CD14-positive monocyte (primary cell): Measurements from ENCODE around the gene CD14. TPM values are rescaled to one million over a fixed set of nuclear protein-coding genes. Genes with fewer than 3 reads are reported as not detected.

ENCODE experiments used
- DNase-seq, 3 donors: peaks; one replicate each; pipeline ENCODE4 v3.0.0-alpha.2; 2011 to 2022
- H2AFZ ChIP-seq: 2 replicates; pipeline ENCODE4 v1.6.0; 2012; ENCODE audit warnings: mild to moderate bottlenecking, low read depth, low read length, inconsistent platforms; ENCODE audit not compliant: insufficient read depth, poor library complexity, severe bottlenecking
- H3K27ac ChIP-seq, 2 donors: 1 replicate in 1 of 2; 2 replicates in 1 of 2; pipeline ENCODE4 v1.5.1; 2012 to 2013; ENCODE audit warnings: low read length in 2 of 2, control low read depth in 1 of 2, inconsistent platforms in 1 of 2, low read depth in 1 of 2, mild to moderate bottlenecking in 1 of 2
- H3K27me3 ChIP-seq, 2 donors: one replicate each; pipeline versions ENCODE4 v1.6.0 to v1.6.1; 2011 to 2013; ENCODE audit warnings: low read length in 2 of 2; ENCODE audit not compliant: control insufficient read depth in 2 of 2, insufficient read depth in 2 of 2
- H3K36me3 ChIP-seq, 2 donors: replicated peaks in 1 of 2; 1 replicate in 1 of 2; 2 replicates in 1 of 2; pipeline versions ENCODE4 v1.5.1 to v1.6.1; 2012 to 2013; ENCODE audit warnings: low read length in 2 of 2, control low read depth in 1 of 2, inconsistent platforms in 1 of 2, mild to moderate bottlenecking in 1 of 2; ENCODE audit not compliant: insufficient read depth in 2 of 2, control insufficient read depth in 1 of 2
- H3K4me1 ChIP-seq, 2 donors: 1 replicate in 1 of 2; 2 replicates in 1 of 2; pipeline versions ENCODE4 v1.5.1 to v1.6.1; 2012 to 2013; ENCODE audit warnings: low read length in 2 of 2, control low read depth in 1 of 2, inconsistent platforms in 1 of 2, mild to moderate bottlenecking in 1 of 2, moderate library complexity in 1 of 2; ENCODE audit not compliant: insufficient read depth in 2 of 2, control insufficient read depth in 1 of 2
- H3K4me2 ChIP-seq: replicated peaks from 2 replicates; pipeline ENCODE3; 2012; ENCODE audit warnings: low read length, moderate library complexity, mild to moderate bottlenecking; ENCODE audit not compliant: poor library complexity, severe bottlenecking; ENCODE audit errors: extremely low read depth
- H3K4me3 ChIP-seq, 3 experiments: fragments of 200-600 bp in 1 of 3; sonication (generic) in 1 of 3; replicated peaks in 1 of 3; 1 replicate in 2 of 3; 2 replicates in 1 of 3; pipeline ENCODE4 v1.5.1; 2011 to 2013; ENCODE audit warnings: low read length in 3 of 3, mild to moderate bottlenecking in 3 of 3, control low read depth in 2 of 3, low read depth in 2 of 3, inconsistent platforms in 1 of 3, moderate library complexity in 1 of 3
- H3K79me2 ChIP-seq: 2 replicates; pipeline ENCODE4 v1.6.0; 2012; ENCODE audit warnings: mild to moderate bottlenecking, control low read depth, inconsistent platforms, low read length, moderate library complexity; ENCODE audit not compliant: insufficient read depth
- H3K9ac ChIP-seq: 2 replicates; pipeline ENCODE4 v1.6.0; 2017; ENCODE audit warnings: low read length, mild to moderate bottlenecking; ENCODE audit not compliant: insufficient read depth, poor library complexity, severe bottlenecking
- H3K9me3 ChIP-seq, 2 donors: replicated peaks in 1 of 2; 1 replicate in 1 of 2; 2 replicates in 1 of 2; pipeline versions ENCODE4 v1.5.1 to v1.6.1; 2012 to 2013; ENCODE audit warnings: low read length in 2 of 2, control low read depth in 1 of 2; ENCODE audit not compliant: control insufficient read depth in 1 of 2, insufficient read depth in 1 of 2
- H4K20me1 ChIP-seq: 2 replicates; pipeline ENCODE4 v1.6.0; 2012; ENCODE audit warnings: mild to moderate bottlenecking, low read length, control low read depth, moderate library complexity; ENCODE audit not compliant: insufficient read depth
- H3K27ac Mint-ChIP-seq, 7 donors: one replicate each; pipeline ENCODE4 v1.8.0; 2020; ENCODE audit warnings: mild to moderate bottlenecking in 7 of 7, mixed read lengths in 7 of 7, moderate library complexity in 6 of 7, inconsistent platforms in 2 of 7
- H3K27me3 Mint-ChIP-seq, 3 donors: one replicate each; pipeline ENCODE4 v1.8.0; 2021 to 2022; ENCODE audit warnings: low read depth in 3 of 3, mild to moderate bottlenecking in 3 of 3, mixed read lengths in 3 of 3, moderate library complexity in 3 of 3, inconsistent platforms in 1 of 3
- H3K36me3 Mint-ChIP-seq, 2 donors: one replicate each; pipeline ENCODE4 v1.8.0; 2020; ENCODE audit warnings: mixed read lengths in 2 of 2, inconsistent platforms in 1 of 2, mild to moderate bottlenecking in 1 of 2
- H3K4me1 Mint-ChIP-seq: one replicate; pipeline ENCODE4 v1.8.0; 2020; ENCODE audit warnings: mild to moderate bottlenecking, mixed read lengths
- H3K4me3 Mint-ChIP-seq, 2 donors: one replicate each; pipeline ENCODE4 v1.8.0; 2020; ENCODE audit warnings: mild to moderate bottlenecking in 2 of 2, mixed read lengths in 2 of 2, moderate library complexity in 1 of 2
- H3K9me3 Mint-ChIP-seq, 7 donors: one replicate each; pipeline ENCODE4 v1.8.0; 2020 to 2022; ENCODE audit warnings: mixed read lengths in 7 of 7, mild to moderate bottlenecking in 6 of 7, moderate library complexity in 6 of 7, inconsistent platforms in 2 of 7
- WGBS: methylation state at CpG from one replicate; pipeline ENCODE4 v1.1.5; 2013; ENCODE audit warnings: missing lambda C conversion rate; ENCODE audit not compliant: insufficient coverage; 5-methylcytosine and 5-hydroxymethylcytosine counted together
- intact Hi-C, 2 donors: fragments of 100-400 bp; cut with micrococcal nuclease; formaldehyde crosslinking; loops; one replicate each; pipeline versions ENCODE4 v1.15.0 to v1.15.1; 2023
- polyA plus RNA-seq, 3 donors: library from polyadenylated mRNA; depleted of rRNA in 1 of 3; unstranded in 2 of 3; stranded (reverse) in 1 of 3; fragments of 300-500 nt in 2 of 3; fragments of >200 nt in 1 of 3; fragmentation: Illumina TruSeq in 2 of 3; gene quantifications; 1 replicate in 2 of 3; 2 replicates in 1 of 3; pipeline ENCODE4 v1.2.3, GENCODE V29; 2012 to 2021
- TF ChIP-seq, protein P1 (sequence below): fragments of 200-600 bp; IDR thresholded peaks from one replicate; pipeline ENCODE4 v1.8.0; 2022; ENCODE audit warnings: antibody characterized with exemption, mild to moderate bottlenecking

The CD14 gene
- polyA plus RNA-seq, 3 donors, result 1,687 to 3,095 (median 2,434) TPM

DNA sequence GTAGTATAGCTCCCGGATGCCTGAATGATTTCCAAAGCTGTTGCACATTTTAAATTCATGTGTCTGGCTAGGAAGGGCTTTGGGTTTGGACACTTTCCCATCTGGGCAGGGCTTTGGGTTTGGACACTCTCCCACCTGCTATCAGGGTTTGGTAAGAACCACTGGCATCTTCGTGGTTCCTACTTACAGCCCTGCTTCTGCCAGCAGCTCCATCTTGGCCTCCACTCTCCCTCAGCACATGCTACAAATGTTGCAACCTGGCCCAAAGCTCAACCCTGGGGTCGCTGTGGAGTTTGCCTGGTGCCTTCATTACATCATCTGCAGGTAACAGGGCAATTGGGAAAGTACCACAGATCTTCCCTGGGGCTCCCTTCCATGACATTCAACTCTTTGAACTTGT is 9.7 kb upstream of the CD14 start:
- Mint-ChIP-seq H3K27me3 (peaks cover 0 to 7% (median 1%) of the 10 kb centered on the region in 3 donors), H3K9me3 (no peaks in the 10 kb centered on the region), H3K4me1 (peaks cover 38% of the 10 kb centered on the region), H3K36me3 (peaks cover 44 to 53% of the 10 kb centered on the region in 2 donors), H3K27ac (peak overlapping the region in 1 of 7 donors; percentile 15), H3K4me3 (no peak overlapping the region)
- H4K20me1 ChIP-seq, result peaks cover 26% of the 10 kb centered on the region
- H3K9me3 ChIP-seq, result no peaks in the 10 kb centered on the region
- no peak overlapping the region for H3K4me2 ChIP-seq
- H3K4me1 ChIP-seq, result peaks cover 34 to 46% of the 10 kb centered on the region in 2 donors
- no peak overlapping the region for H3K4me3 ChIP-seq
- H2AFZ ChIP-seq, result no peak overlapping the region
- H3K27me3 ChIP-seq, result no peaks in the 10 kb centered on the region
- WGBS, result 75% methylated on average over 2 of the region's 3 CpGs
- TF ChIP-seq, protein P1, sequence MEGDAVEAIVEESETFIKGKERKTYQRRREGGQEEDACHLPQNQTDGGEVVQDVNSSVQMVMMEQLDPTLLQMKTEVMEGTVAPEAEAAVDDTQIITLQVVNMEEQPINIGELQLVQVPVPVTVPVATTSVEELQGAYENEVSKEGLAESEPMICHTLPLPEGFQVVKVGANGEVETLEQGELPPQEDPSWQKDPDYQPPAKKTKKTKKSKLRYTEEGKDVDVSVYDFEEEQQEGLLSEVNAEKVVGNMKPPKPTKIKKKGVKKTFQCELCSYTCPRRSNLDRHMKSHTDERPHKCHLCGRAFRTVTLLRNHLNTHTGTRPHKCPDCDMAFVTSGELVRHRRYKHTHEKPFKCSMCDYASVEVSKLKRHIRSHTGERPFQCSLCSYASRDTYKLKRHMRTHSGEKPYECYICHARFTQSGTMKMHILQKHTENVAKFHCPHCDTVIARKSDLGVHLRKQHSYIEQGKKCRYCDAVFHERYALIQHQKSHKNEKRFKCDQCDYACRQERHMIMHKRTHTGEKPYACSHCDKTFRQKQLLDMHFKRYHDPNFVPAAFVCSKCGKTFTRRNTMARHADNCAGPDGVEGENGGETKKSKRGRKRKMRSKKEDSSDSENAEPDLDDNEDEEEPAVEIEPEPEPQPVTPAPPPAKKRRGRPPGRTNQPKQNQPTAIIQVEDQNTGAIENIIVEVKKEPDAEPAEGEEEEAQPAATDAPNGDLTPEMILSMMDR, result no peak
- peaks cover 49% of the 10 kb centered on the region for H3K79me2 ChIP-seq
- DNase-seq, result no peak
- H3K27ac ChIP-seq, result no peak overlapping the region
- intact Hi-C loops, result loop anchor here in 1 of 2 donors (10.0 kb wide), 1 partner anchor 62 kb away; the partner anchor contains the start of gene ZMAT2
- H3K36me3 ChIP-seq, result peaks cover 35 to 39% of the 10 kb centered on the region in 2 donors
- H3K9ac ChIP-seq, result no peak overlapping the region

DNA sequence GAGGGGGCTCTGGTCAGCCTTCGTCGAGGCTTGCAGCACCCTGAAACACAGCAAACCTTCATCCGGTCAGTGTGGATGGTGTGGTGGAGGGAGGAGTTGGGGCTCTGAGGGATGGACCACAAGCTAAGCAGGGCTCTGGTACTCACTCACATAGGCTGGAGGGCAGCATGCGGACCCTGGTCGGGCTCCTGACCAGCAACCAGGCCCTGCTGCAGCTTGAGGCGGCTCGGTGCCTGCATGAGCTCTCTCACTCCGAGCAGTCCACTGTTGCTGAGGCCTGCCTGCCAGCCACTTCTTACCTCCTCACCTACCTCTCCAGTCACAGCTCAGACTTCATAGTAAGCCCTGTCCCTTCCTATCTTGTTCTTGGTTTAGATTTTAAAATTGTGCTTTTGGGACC is 8.7 kb upstream of the CD14 start:
- Histone ChIP-seq H2AFZ (no peak overlapping the region), H3K27me3 (no peaks in the 10 kb centered on the region), H3K9ac (no peak overlapping the region), H4K20me1 (peaks cover 22% of the 10 kb centered on the region), H3K36me3 (peaks cover 35 to 39% of the 10 kb centered on the region in 2 donors), H3K79me2 (peaks cover 42% of the 10 kb centered on the region), H3K27ac (no peak overlapping the region), H3K4me3 (no peak overlapping the region), H3K9me3 (no peaks in the 10 kb centered on the region), H3K4me1 (peaks cover 34 to 51% of the 10 kb centered on the region in 2 donors), H3K4me2 (no peak overlapping the region)
- Mint-ChIP-seq H3K27me3 (peaks cover 0 to 7% (median 1%) of the 10 kb centered on the region in 3 donors), H3K27ac (no peak overlapping the region), H3K9me3 (no peaks in the 10 kb centered on the region), H3K4me3 (no peak overlapping the region), H3K4me1 (peaks cover 42% of the 10 kb centered on the region), H3K36me3 (peaks cover 44 to 53% of the 10 kb centered on the region in 2 donors)
- DNase-seq, result no peak
- 92% methylated on average over 8 of the region's 8 CpGs for WGBS
- TF ChIP-seq, protein P1, result no peak
- intact Hi-C loops, result loop anchor here in 1 of 2 donors (10.0 kb wide), 1 partner anchor 63 kb away; the partner anchor contains the start of gene ZMAT2
